Measurements from ENCODE around the gene ALDH8A1. TPM values are rescaled to one million over a fixed set of nuclear protein-coding genes. Genes with fewer than 3 reads are reported as not detected.

Gene ALDH8A1
- total RNA-seq, 4 donors from 2014 or later: 1.2 to 21.8 (median 2.5) TPM

DNA sequence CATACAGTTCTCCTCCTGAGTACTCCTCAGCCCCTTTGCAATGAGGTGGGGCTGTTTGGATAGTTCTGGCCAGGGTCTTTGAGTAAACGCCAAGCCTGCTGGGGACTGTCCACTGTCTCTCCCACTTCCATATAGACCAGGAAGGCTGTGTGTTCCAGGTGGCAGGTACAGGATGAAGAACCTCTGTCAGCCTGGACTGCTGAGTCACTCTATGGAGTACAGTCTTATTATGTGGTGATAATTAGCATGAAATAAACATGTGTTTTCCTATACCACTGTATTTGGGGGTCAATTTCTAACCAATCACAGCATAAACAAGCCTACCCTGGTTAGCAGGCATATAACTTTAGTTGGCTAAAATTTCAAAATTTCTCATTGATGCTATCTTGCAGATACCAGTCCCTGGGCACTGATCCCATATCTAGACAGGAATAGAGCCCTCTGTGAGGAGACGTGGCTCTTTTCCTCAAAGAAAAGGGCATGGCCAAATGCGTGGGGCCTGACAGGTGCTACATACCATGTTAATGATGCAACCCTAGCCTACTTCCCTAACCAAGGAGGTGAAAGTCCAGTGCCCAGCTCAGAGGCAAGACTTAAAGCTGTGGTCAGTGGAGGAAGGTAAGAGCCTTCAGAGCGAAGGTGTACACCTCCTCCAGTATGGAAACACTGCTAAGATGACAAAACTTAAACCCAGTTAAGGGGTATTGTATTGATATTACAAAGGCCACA is 4.5 kb upstream of the ALDH8A1 start:
- Histone ChIP-seq H3K36me3 (peaks cover 0 to 9% of the 10 kb centered on the region in 2 donors), H3K4me3 (no peak overlapping the region), H3K27ac (no peak overlapping the region), H3K4me1 (no peaks in the 10 kb centered on the region), H3K9me3 (peaks cover 0 to 6% (median 0%) of the 10 kb centered on the region in 3 donors), H3K27me3 (no peaks in the 10 kb centered on the region)
- 100% methylated on average over 1 to 2 of the region's 4 CpGs for WGBS, 2 donors (ENCODE audit: low coverage in 1 of 2)
- ATAC-seq: no peak
- TF ChIP-seq EP300 (IDR thresholded peaks at IDR 0.05) (no peak), POLR2AphosphoS5 (IDR thresholded peaks at IDR 0.05) (no peak), POLR2A (IDR thresholded peaks at IDR 0.05) (no peak)
- TF ChIP-seq, protein P1, sequence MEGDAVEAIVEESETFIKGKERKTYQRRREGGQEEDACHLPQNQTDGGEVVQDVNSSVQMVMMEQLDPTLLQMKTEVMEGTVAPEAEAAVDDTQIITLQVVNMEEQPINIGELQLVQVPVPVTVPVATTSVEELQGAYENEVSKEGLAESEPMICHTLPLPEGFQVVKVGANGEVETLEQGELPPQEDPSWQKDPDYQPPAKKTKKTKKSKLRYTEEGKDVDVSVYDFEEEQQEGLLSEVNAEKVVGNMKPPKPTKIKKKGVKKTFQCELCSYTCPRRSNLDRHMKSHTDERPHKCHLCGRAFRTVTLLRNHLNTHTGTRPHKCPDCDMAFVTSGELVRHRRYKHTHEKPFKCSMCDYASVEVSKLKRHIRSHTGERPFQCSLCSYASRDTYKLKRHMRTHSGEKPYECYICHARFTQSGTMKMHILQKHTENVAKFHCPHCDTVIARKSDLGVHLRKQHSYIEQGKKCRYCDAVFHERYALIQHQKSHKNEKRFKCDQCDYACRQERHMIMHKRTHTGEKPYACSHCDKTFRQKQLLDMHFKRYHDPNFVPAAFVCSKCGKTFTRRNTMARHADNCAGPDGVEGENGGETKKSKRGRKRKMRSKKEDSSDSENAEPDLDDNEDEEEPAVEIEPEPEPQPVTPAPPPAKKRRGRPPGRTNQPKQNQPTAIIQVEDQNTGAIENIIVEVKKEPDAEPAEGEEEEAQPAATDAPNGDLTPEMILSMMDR (IDR thresholded peaks at IDR 0.05): no peak

DNA sequence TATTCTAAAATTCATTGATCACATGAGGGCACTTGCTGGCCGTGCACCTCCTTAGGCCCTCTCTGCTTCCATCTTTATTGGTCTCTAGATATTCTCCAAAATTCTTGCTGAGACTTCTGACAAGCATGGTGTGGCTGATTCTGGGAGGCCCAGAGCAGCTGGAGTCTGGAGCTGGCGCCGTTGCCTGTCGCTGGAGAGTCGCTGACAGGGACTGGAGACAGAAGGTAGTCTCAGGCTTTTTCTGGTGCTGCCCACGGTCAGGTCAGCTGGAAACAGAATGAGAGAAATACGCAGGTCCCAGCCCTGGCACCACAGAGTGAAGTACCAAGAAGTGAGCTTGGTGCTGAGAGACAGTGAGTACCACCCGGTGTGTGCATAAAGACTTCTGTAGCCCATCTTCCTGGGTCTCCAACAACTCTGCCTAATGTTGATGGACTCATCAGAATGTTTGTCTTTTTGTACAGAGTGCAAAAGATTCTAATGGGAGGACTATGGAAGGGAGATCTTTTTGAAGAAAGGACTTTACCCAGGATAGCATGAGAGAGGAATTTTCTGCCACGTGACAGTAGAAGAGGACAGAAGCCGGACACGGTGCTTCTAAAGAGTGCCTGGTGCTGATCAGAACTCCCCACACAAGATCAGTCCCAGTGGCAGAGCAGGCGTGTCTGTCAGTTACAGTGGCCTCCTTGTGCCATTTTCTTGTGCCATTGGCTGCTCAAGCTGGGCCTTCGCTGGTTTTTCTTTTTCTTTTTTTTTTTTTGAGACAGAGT is 1.8 kb upstream of the ALDH8A1 start:
- Histone ChIP-seq H3K36me3 (no peaks in the 10 kb centered on the region), H3K4me1 (no peaks in the 10 kb centered on the region), H3K27ac (no peak overlapping the region), H3K9me3 (no peaks in the 10 kb centered on the region), H3K27me3 (no peaks in the 10 kb centered on the region), H3K4me3 (no peak overlapping the region)
- WGBS, 2 donors (ENCODE audit: low coverage in 1 of 2): 60 to 96% methylated on average over 5 to 6 of the region's 13 CpGs
- ATAC-seq: no peak
- TF ChIP-seq POLR2AphosphoS5 (IDR thresholded peaks at IDR 0.05) (no peak), EP300 (IDR thresholded peaks at IDR 0.05) (no peak), POLR2A (IDR thresholded peaks at IDR 0.05) (no peak)
- TF ChIP-seq, protein P1 (IDR thresholded peaks at IDR 0.05): no peak

DNA sequence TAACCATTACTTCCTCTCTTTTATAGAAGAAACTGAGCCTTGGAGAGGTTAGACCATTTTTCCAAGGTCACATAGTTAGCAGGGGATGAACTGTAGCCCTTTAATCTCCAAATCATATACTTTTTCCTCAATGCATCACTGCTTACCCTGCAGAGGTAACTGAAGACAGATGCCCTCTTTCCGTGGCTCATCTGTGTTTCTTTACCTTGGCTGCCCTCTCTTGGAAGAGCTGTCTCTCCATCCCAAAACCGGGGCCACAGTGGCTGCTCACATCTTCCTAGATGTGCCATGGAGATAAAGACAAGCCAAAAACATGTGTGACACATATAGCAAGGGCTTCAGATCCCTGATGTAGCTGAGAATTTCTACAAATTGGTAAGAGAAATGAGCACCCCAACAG is 581 bp upstream of the ALDH8A1 start:
- Histone ChIP-seq H3K4me1 (no peaks in the 10 kb centered on the region), H3K36me3 (no peaks in the 10 kb centered on the region), H3K4me3 (no peak overlapping the region), H3K27ac (no peak overlapping the region), H3K9me3 (no peaks in the 10 kb centered on the region), H3K27me3 (no peaks in the 10 kb centered on the region)
- 50% methylated on average over 2 of the region's 2 CpGs; no CpG with 5 or more reads in 1 of the 2 donors for WGBS, 2 donors (ENCODE audit: low coverage in 1 of 2)
- no peak for ATAC-seq
- TF ChIP-seq EP300 (IDR thresholded peaks at IDR 0.05): no peak

DNA sequence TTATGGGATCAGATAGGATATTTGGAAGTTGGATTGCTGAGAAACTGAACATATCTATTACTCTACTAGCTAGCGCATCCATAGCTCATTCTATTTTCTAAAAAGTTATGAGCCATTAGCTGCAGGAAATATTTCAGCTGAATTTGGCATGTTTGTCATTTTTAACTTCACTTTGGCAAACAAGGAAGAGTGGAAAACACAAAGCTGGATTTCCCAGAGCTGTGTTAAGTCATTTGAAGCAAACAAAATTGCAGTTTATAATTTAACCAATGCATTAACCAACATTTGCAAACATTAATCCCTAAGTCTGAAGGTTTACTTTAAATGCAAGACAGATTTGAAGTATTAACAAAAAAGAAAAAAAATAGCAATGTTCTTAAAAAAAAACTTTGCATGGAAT is 1.2 kb downstream of the ALDH8A1 start:
- no peak overlapping the region for H3K4me3 ChIP-seq
- TF ChIP-seq POLR2AphosphoS5 (IDR thresholded peaks at IDR 0.05) (no peak), POLR2A (IDR thresholded peaks at IDR 0.05) (no peak), EP300 (IDR thresholded peaks at IDR 0.05) (no peak)
- TF ChIP-seq, protein P1 (IDR thresholded peaks at IDR 0.05): no peak
- no peak for ATAC-seq
- H3K9me3 ChIP-seq: no peaks in the 10 kb centered on the region
- H3K27ac ChIP-seq: no peak overlapping the region
- WGBS, 2 donors (ENCODE audit: low coverage in 1 of 2): 62 to 100% methylated on average over 1 of the region's 1 CpG
- no peaks in the 10 kb centered on the region for H3K27me3 ChIP-seq
- no peaks in the 10 kb centered on the region for H3K36me3 ChIP-seq
- H3K4me1 ChIP-seq: no peaks in the 10 kb centered on the region

DNA sequence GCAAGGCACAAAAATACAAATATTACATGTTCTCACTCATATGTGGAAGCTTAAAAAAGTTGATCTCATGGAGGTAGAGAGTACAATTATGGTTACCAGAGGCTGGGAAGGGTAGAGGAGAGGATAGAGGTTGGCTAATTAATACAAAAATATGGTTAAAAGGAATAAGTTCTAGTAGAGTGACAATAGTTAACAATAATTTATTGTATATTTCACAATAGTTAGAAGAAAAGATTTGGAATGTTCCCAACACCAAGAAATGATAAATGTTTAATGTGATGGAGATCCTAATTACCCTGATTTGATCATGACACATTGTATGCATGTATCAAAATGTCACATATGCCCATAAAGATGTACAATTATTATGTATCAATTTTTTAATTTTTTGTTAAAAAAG is 1.8 kb downstream of the ALDH8A1 start:
- no peak for ATAC-seq
- Histone ChIP-seq H3K36me3 (no peaks in the 10 kb centered on the region), H3K4me3 (no peak overlapping the region), H3K27ac (no peak overlapping the region), H3K27me3 (no peaks in the 10 kb centered on the region), H3K4me1 (no peaks in the 10 kb centered on the region), H3K9me3 (no peaks in the 10 kb centered on the region)
- TF ChIP-seq, protein P1 (IDR thresholded peaks at IDR 0.05): no peak
- TF ChIP-seq EP300 (IDR thresholded peaks at IDR 0.05) (no peak), POLR2AphosphoS5 (IDR thresholded peaks at IDR 0.05) (no peak), POLR2A (IDR thresholded peaks at IDR 0.05) (no peak)
